ENCODE measurements around the gene SUSD5.
A peak's percentile ranks its signal among the peaks of the same experiment; 100 is the strongest.
"Not testable (repeated sequence)": the region's sequence is repeated elsewhere in the genome, so short reads cannot be mapped to it uniquely, and the experiment has no call there.

The SUSD5 gene

GRCh38 chr3:33196538-33196937 is 22.1 kb downstream of the SUSD5 start:
- no peak for DNase-seq

- no peak for DNase-seq
Observed at GRCh38 chr3:33194303-33194702, 24.3 kb downstream of the SUSD5 start.

GRCh38 chr3:33187368-33187634 is 31.3 kb downstream of the SUSD5 start:
- no peak for DNase-seq

- no peak for DNase-seq
Observed at GRCh38 chr3:33186524-33187367, 31.9 kb downstream of the SUSD5 start.

GRCh38 chr3:33184863-33185262 is 33.7 kb downstream of the SUSD5 start:
- no peak for DNase-seq

- DNase-seq: not testable (repeated sequence)
Observed at GRCh38 chr3:33181641-33182040, 37.0 kb downstream of the SUSD5 start.

- DNase-seq: no peak
Observed at GRCh38 chr3:33181229-33181628, 37.4 kb downstream of the SUSD5 start.

- DNase-seq: no peak
Observed at GRCh38 chr3:33179132-33179531, 39.5 kb downstream of the SUSD5 start.

- DNase-seq: peak in 1 of 56 donors; percentile 16
Observed at GRCh38 chr3:33174711-33175414, 43.7 kb downstream of the SUSD5 start.

- no peak for DNase-seq
Observed at GRCh38 chr3:33174095-33174494, 44.5 kb downstream of the SUSD5 start.

GRCh38 chr3:33173672-33174071 is 44.9 kb downstream of the SUSD5 start:
- no peak for DNase-seq

GRCh38 chr3:33173103-33173502 is 45.5 kb downstream of the SUSD5 start:
- no peak for DNase-seq

- DNase-seq: no peak
Observed at GRCh38 chr3:33171580-33171979, 47.0 kb downstream of the SUSD5 start.

GRCh38 chr3:33170531-33170930 is 48.1 kb downstream of the SUSD5 start:
- no peak for DNase-seq

- DNase-seq: no peak
Observed at GRCh38 chr3:33167716-33168336, 50.8 kb downstream of the SUSD5 start.

- DNase-seq: no peak
Observed at GRCh38 chr3:33167284-33167683, 51.3 kb downstream of the SUSD5 start.

GRCh38 chr3:33166095-33166494 is 52.5 kb downstream of the SUSD5 start:
- no peak for DNase-seq

GRCh38 chr3:33165372-33165771 is 53.2 kb downstream of the SUSD5 start:
- no peak for DNase-seq

- not testable (repeated sequence) for DNase-seq
Observed at GRCh38 chr3:33162621-33163020, 56.0 kb downstream of the SUSD5 start.

- no peak for DNase-seq
Observed at GRCh38 chr3:33159981-33160380, 58.6 kb downstream of the SUSD5 start.

GRCh38 chr3:33159234-33159633 is 59.4 kb downstream of the SUSD5 start:
- no peak for DNase-seq

GRCh38 chr3:33155301-33155700 is 63.3 kb downstream of the SUSD5 start:
- DNase-seq: no peak

GRCh38 chr3:33153782-33154181 is 64.8 kb downstream of the SUSD5 start:
- DNase-seq: no peak
